ENCODE results near the gene PPP6R2. TPM values are rescaled to one million over a fixed set of nuclear protein-coding genes. Genes with fewer than 3 reads are reported as not detected.

PPP6R2 gene
- polyA plus RNA-seq, 1 experiment: 26.6 TPM

- no peak for DNase-seq (ENCODE audit: low read depth, low spot score)
- H3K27ac ChIP-seq (ENCODE audit: low read depth, low read length): no peak overlapping the region
- no peaks in the 10 kb centered on the region; the same call in 1 of the 2 replicates for H3K9me3 ChIP-seq (ENCODE audit: control insufficient read depth, insufficient read depth, low read length)
- ChIA-PET POLR2A (no interaction called here), CTCF (no interaction called here)
- H3K27me3 ChIP-seq (ENCODE audit: control insufficient read depth, insufficient read depth, low read length): peaks cover 2% of the 10 kb centered on the region
- H3K4me3 ChIP-seq (ENCODE audit: low read depth, low read length): no peak overlapping the region
- no peak for TF ChIP-seq CTCF (IDR thresholded peaks at IDR 0.05; ENCODE audit: low read depth, low read length)
These were observed 145.8 kb downstream of the PPP6R2 start for GRCh38 chr22:50488886-50489285.

GRCh38 chr22:50489363-50490243 lies 146.5 kb downstream of the PPP6R2 start:
- H3K27me3 ChIP-seq (ENCODE audit: control insufficient read depth, insufficient read depth, low read length): peaks cover 2% of the 10 kb centered on the region
- no peaks in the 10 kb centered on the region; the same call in 1 of the 2 replicates for H3K9me3 ChIP-seq (ENCODE audit: control insufficient read depth, insufficient read depth, low read length)
- no peak overlapping the region for H3K4me3 ChIP-seq (ENCODE audit: low read depth, low read length)
- no peak for DNase-seq (ENCODE audit: low read depth, low spot score)
- TF ChIP-seq CTCF (IDR thresholded peaks at IDR 0.05; ENCODE audit: low read depth, low read length): no peak
- ChIA-PET CTCF (no interaction called here), POLR2A (no interaction called here)
- no peak overlapping the region for H3K27ac ChIP-seq (ENCODE audit: low read depth, low read length)

- no peak for DNase-seq (ENCODE audit: low read depth, low spot score)
- Histone ChIP-seq H3K4me3 (ENCODE audit: low read depth, low read length) (no peak overlapping the region), H3K27me3 (ENCODE audit: control insufficient read depth, insufficient read depth, low read length) (no peaks in the 10 kb centered on the region), H3K27ac (ENCODE audit: low read depth, low read length) (no peak overlapping the region), H3K9me3 (ENCODE audit: control insufficient read depth, insufficient read depth, low read length) (no peaks in the 10 kb centered on the region; the same call in 1 of the 2 replicates)
- POLR2A ChIA-PET: no interaction called here
- TF ChIP-seq CTCF (IDR thresholded peaks at IDR 0.05; ENCODE audit: low read depth, low read length): no peak
- CTCF ChIA-PET: no interaction called here
These were observed 147.6 kb downstream of the PPP6R2 start for GRCh38 chr22:50490531-50491308.

Other genes starting within 250 kb of the PPP6R2 start
- 0.93 and 1.1 TPM in 2 replicates for gene PANX2, start 172.6 kb upstream of the PPP6R2 start, polyA plus RNA-seq (2011; rRNA removed)
- gene TRABD, start 157.4 kb upstream of the PPP6R2 start, polyA plus RNA-seq (2011; rRNA removed): 8.7 and 11.8 TPM in 2 replicates
- gene SELENOO, start 142.3 kb upstream of the PPP6R2 start, polyA plus RNA-seq (2011; rRNA removed): 6.8 and 9.4 TPM in 2 replicates
- 8.5 and 10.8 TPM in 2 replicates for gene TUBGCP6, start 98.3 kb upstream of the PPP6R2 start, polyA plus RNA-seq (2011; rRNA removed)
- gene HDAC10, start 92.1 kb upstream of the PPP6R2 start, polyA plus RNA-seq (2011; rRNA removed): 7.0 and 9.9 TPM in 2 replicates
- 26.6 and 33.7 TPM in 2 replicates for gene MAPK12, start 81.6 kb upstream of the PPP6R2 start, polyA plus RNA-seq (2011; rRNA removed)
- gene MAPK11, start 72.9 kb upstream of the PPP6R2 start, polyA plus RNA-seq (2011; rRNA removed): 6.7 and 9.6 TPM in 2 replicates
- 68.0 and 110 TPM in 2 replicates for gene PLXNB2, start 35.7 kb upstream of the PPP6R2 start, polyA plus RNA-seq (2011; rRNA removed)
- 2.4 and 3.8 TPM in 2 replicates for gene DENND6B, start 16.3 kb upstream of the PPP6R2 start, polyA plus RNA-seq (2011; rRNA removed)
- 16.4 and 20.5 TPM in 2 replicates for gene SBF1, start 131.7 kb downstream of the PPP6R2 start, polyA plus RNA-seq (2011; rRNA removed)
- gene ADM2, start 138.2 kb downstream of the PPP6R2 start, polyA plus RNA-seq (2011; rRNA removed): 3.1 and 3.6 TPM in 2 replicates
- 0.14 and 0.22 TPM in 2 replicates for gene MIOX, start 143.5 kb downstream of the PPP6R2 start, polyA plus RNA-seq (2011; rRNA removed)
- 25.7 and 46.6 TPM in 2 replicates for gene LMF2, start 164.4 kb downstream of the PPP6R2 start, polyA plus RNA-seq (2011; rRNA removed)
- 10.4 and 13.2 TPM in 2 replicates for gene NCAPH2, start 164.9 kb downstream of the PPP6R2 start, polyA plus RNA-seq (2011; rRNA removed)
- 0.15 and 0.60 TPM in 2 replicates for gene SCO2, start 182.3 kb downstream of the PPP6R2 start, polyA plus RNA-seq (2011; rRNA removed)
- gene TYMP, start 186.7 kb downstream of the PPP6R2 start, polyA plus RNA-seq (2011; rRNA removed): 2.9 and 3.6 TPM in 2 replicates
- 0.02 and 0.04 TPM in 2 replicates for gene KLHDC7B, start 202.6 kb downstream of the PPP6R2 start, polyA plus RNA-seq (2011; rRNA removed)
- not detected in 2 replicates for gene SYCE3, start 219.6 kb downstream of the PPP6R2 start, polyA plus RNA-seq (2011; rRNA removed)
- 0.99 and 1.2 TPM in 2 replicates for gene CPT1B, start 235.1 kb downstream of the PPP6R2 start, polyA plus RNA-seq (2011; rRNA removed)
- 22.5 and 28.2 TPM in 2 replicates for gene CHKB, start 239.5 kb downstream of the PPP6R2 start, polyA plus RNA-seq (2011; rRNA removed)

All from AG04450 (cell line).